GM12878 (cell line): ENCODE measurements around the gene SVEP1. TPM values are rescaled to one million over a fixed set of nuclear protein-coding genes. Genes with fewer than 3 reads are reported as not detected.
"Not testable (repeated sequence)": the region's sequence is repeated elsewhere in the genome, so short reads cannot be mapped to it uniquely, and the experiment has no call there.

Source experiments
- ATAC-seq: fragments of 200-7000 bp; cut with Tn5 transposase; 3 replicates; pipeline ENCODE4 v1.9.1; 2020; ENCODE audit warnings: mild to moderate bottlenecking, moderate library complexity
- BruUV-seq: library from RNA; stranded (reverse); fragments of 400-500 nt; replicated peaks from 2 replicates; lab custom pipeline; 2021; lab: Mats Ljungman, UMichigan
- CTCF ChIA-PET: fragments of 300-600 bp; sonication (Branson Sonifier 250); formaldehyde crosslinking; extraction: SDS; loops from one replicate; lab custom pipeline; 2021; ENCODE audit warnings: inconsistent platforms; lab: Yijun Ruan, JAX
- POLR2A ChIA-PET: fragments of 350-600 bp; formaldehyde crosslinking; extraction: SDS; loops from one replicate; lab custom pipeline; 2021; ENCODE audit warnings: inconsistent platforms; lab: Charles Lee
- RAD21 ChIA-PET: fragments of 300-600 bp; sonication (Branson Sonifier 250); formaldehyde crosslinking; loops from one replicate; lab custom pipeline; 2023; ENCODE audit warnings: antibody characterized with exemption; ENCODE audit not compliant: unreplicated experiment; lab: Charles Lee
- SMC1A ChIA-PET: fragments of 300-600 bp; sonication (Branson Sonifier 250); formaldehyde crosslinking; loops from one replicate; lab custom pipeline; 2023; ENCODE audit not compliant: unreplicated experiment, uncharacterized antibody; lab: Charles Lee
- DNase-seq: peaks from one replicate; pipeline ENCODE4 v3.0.0-alpha.2; 2011; ENCODE audit warnings: low read depth, low spot score
- FAIRE-seq: peaks from 3 replicates; lab custom pipeline; 2011; peaks lifted over from hg19 to GRCh38; lab: Jason Lieb, UNC
- H2AFZ ChIP-seq: 2 replicates; pipeline ENCODE4 v1.6.0; 2011; ENCODE audit warnings: low read depth, low read length, control low read depth; ENCODE audit not compliant: control insufficient read depth
- H3K27ac ChIP-seq: 2 replicates; pipeline ENCODE4 v1.5.1; 2011; ENCODE audit warnings: control low read depth; ENCODE audit not compliant: control insufficient read depth, insufficient read depth
- H3K27me3 ChIP-seq, 2 experiments: replicated peaks in 1 of 2; 2 replicates each; pipeline versions ENCODE4 v1.6.0 to v1.6.1; 2011; ENCODE audit warnings: low read length in 1 of 2; ENCODE audit not compliant: control insufficient read depth in 2 of 2, insufficient read depth in 2 of 2
- H3K36me3 ChIP-seq, 2 experiments: 2 replicates each; pipeline ENCODE4 v1.5.1; 2011; ENCODE audit warnings: low read length in 1 of 2; ENCODE audit not compliant: control insufficient read depth in 2 of 2, insufficient read depth in 2 of 2
- H3K4me1 ChIP-seq: 2 replicates; pipeline ENCODE4 v1.6.1; 2011; ENCODE audit warnings: mild to moderate bottlenecking, low read length, moderate library complexity, mixed read lengths; ENCODE audit not compliant: control insufficient read depth, insufficient read depth
- H3K4me2 ChIP-seq: 2 replicates; pipeline ENCODE4 v1.6.0; 2011; ENCODE audit warnings: control low read depth; ENCODE audit not compliant: control insufficient read depth, insufficient read depth
- H3K4me3 ChIP-seq: fragments of 200-600 bp; sonication (generic); 2 replicates; pipeline ENCODE4 v1.5.1; 2016
- H3K79me2 ChIP-seq: 2 replicates; pipeline ENCODE4 v1.6.0; 2011; ENCODE audit warnings: low read length; ENCODE audit not compliant: control insufficient read depth, insufficient read depth
- H3K9ac ChIP-seq: 2 replicates; pipeline ENCODE4 v1.8.0; 2011; ENCODE audit warnings: low read length, control low read depth, mixed read lengths; ENCODE audit not compliant: control insufficient read depth, insufficient read depth
- H3K9me3 ChIP-seq: replicated peaks from 3 replicates; pipeline ENCODE4 v1.5.1; 2011; ENCODE audit warnings: mild to moderate bottlenecking, low read length; ENCODE audit not compliant: control insufficient read depth, insufficient read depth
- H4K20me1 ChIP-seq: 2 replicates; pipeline ENCODE4 v1.6.0; 2011; ENCODE audit not compliant: control insufficient read depth, insufficient read depth
- CREB1 ChIP-seq: IDR thresholded peaks from 2 replicates; pipeline ENCODE4 v1.6.1; 2012; ENCODE audit warnings: low read depth, mild to moderate bottlenecking, inconsistent platforms
- PAX5 ChIP-seq: IDR thresholded peaks from 2 replicates; pipeline ENCODE4 v1.6.1; 2011; ENCODE audit warnings: low read depth, low read length, borderline replicate concordance
- SMC3 ChIP-seq: IDR thresholded peaks from 2 replicates; pipeline ENCODE4 v1.6.1; 2011; ENCODE audit warnings: low read length, improper control_type of control experiment, borderline replicate concordance
- TBL1XR1 ChIP-seq: IDR thresholded peaks from 2 replicates; pipeline ENCODE4 v1.6.1; 2012; ENCODE audit warnings: low read depth, low read length, improper control_type of control experiment
- WGBS: methylation state at CpG from one replicate; pipeline ENCODE4 v1.1.6; 2016; ENCODE audit warnings: low lambda C conversion rate; ENCODE audit not compliant: insufficient replicate concordance, insufficient coverage; ENCODE audit errors: missing lambda C conversion rate; 5-methylcytosine and 5-hydroxymethylcytosine counted together
- in situ Hi-C: fragments of 300-500 bp; cut with MboI; formaldehyde crosslinking; loops from 9 replicates; pipeline ENCODE4 v1.14.3; 2018; ENCODE audit warnings: mixed read lengths
- intact Hi-C: fragments of 100-400 bp; cut with micrococcal nuclease; formaldehyde crosslinking; loops from one replicate; pipeline ENCODE4 v1.14.2; 2022; ENCODE audit not compliant: unreplicated experiment
- polyA plus RNA-seq, 11 experiments: library from polyadenylated mRNA; depleted of rRNA in 4 of 11; unstranded in 6 of 11; stranded (reverse) in 5 of 11; fragments of >200 nt; fragmentation: Nextera tagmentation in 4 of 11; fragmentation: Illumina TruSeq in 1 of 11; extraction: Ambion mirVana in 4 of 11; extraction: Trizol in 1 of 11; gene quantifications; 1 replicate in 1 of 11; 2 replicates in 10 of 11; pipeline versions ENCODE4 v1.2.1 to v1.2.3, GENCODE V29; 2011 to 2016; ENCODE audit warnings: inconsistent platforms in 2 of 11, missing spikeins in 2 of 11, low read depth in 1 of 11
- total RNA-seq, 4 experiments: library from RNA; depleted of rRNA in 3 of 4; stranded (reverse); fragments of >200 nt in 3 of 4; fragmentation: Illumina TruSeq in 1 of 4; extraction: Trizol in 1 of 4; gene quantifications; 2 replicates each; pipeline versions ENCODE4 v1.2.1 to v1.2.3, GENCODE V29; 2013 to 2021

Gene SVEP1
- total and polyA plus RNA-seq, 10 of the 15 experiments (the other 5 are each of a cell fraction or from before 2014, with no cell fraction given) = under 0.01 to 0.05 (median 0.01) TPM; not detected in 5

- RAD21 ChIA-PET = no interaction called here
- CTCF ChIA-PET = interaction anchor here (1.6 kb wide), 1 partner anchor 15 kb away, joined by 3 read pairs; no protein-coding TSS in a partner anchor
- no peaks in the 10 kb centered on the region for H4K20me1 ChIP-seq
- H3K27me3 ChIP-seq = no peaks in the 10 kb centered on the region
- no TSS peak for BruUV-seq
- DNase-seq (no peak), ATAC-seq (no peak), FAIRE-seq (no peak)
- H3K4me2 ChIP-seq = no peak overlapping the region
- TF ChIP-seq CREB1 (no peak), SMC3 (no peak), TBL1XR1 (no peak), PAX5 (no peak)
- SMC1A ChIA-PET = interaction anchor here (1.1 kb wide), 1 partner anchor 9 kb away, joined by 3 read pairs; no protein-coding TSS in a partner anchor
- no peak overlapping the region for H3K9ac ChIP-seq
- no peak overlapping the region for H3K4me3 ChIP-seq
- POLR2A ChIA-PET = no interaction called here
- H3K79me2 ChIP-seq = no peaks in the 10 kb centered on the region
- H3K4me1 ChIP-seq = no peaks in the 10 kb centered on the region
- intact Hi-C loops = no loop called here
- no peak overlapping the region for H2AFZ ChIP-seq
- no peaks in the 10 kb centered on the region for H3K9me3 ChIP-seq
- in situ Hi-C loops = no loop called here
- H3K27ac ChIP-seq = no peak overlapping the region
- H3K36me3 ChIP-seq = no peaks in the 10 kb centered on the region
Measured at GRCh38 chr9:110531776-110532175, 47.8 kb downstream of the SVEP1 start.

GRCh38 chr9:110531241-110531640 lies 48.3 kb downstream of the SVEP1 start:
- intact Hi-C loops, H3K27me3 ChIP-seq, in situ Hi-C loops, ATAC-seq, BruUV-seq, H3K79me2 ChIP-seq, H3K9ac ChIP-seq, H3K4me3 ChIP-seq, H3K27ac ChIP-seq, H3K36me3 ChIP-seq, RAD21 ChIA-PET, H3K4me1 ChIP-seq, H3K9me3 ChIP-seq, H4K20me1 ChIP-seq, H2AFZ ChIP-seq, POLR2A ChIA-PET, H3K4me2 ChIP-seq, DNase-seq, FAIRE-seq: not testable (repeated sequence)
- CTCF ChIA-PET = interaction anchor here (0.6 to 1.6 kb wide), 2 partner anchors 14 to 82 kb away, joined by 3 to 4 read pairs; no protein-coding TSS in a partner anchor
- SMC1A ChIA-PET = interaction anchor here (1.1 kb wide), 1 partner anchor 9 kb away, joined by 3 read pairs; no protein-coding TSS in a partner anchor
- WGBS = 0% methylated on average over 1 of the region's 1 CpG
